ENCODE data around the gene PPIE. TPM values are rescaled to one million over a fixed set of nuclear protein-coding genes. Genes with fewer than 3 reads are reported as not detected.

The PPIE gene
- total and polyA plus RNA-seq, 2 of the 4 experiments (the other 2 are of a cell fraction) = 40.9 to 68.1 TPM

GRCh38 chr1:39757501-39757900, 18.8 kb downstream of the PPIE start:
- no TSS peak for BruUV-seq (replicated peaks)
- Histone ChIP-seq H2BK5ac (ENCODE audit: low read depth, low read length, poor library complexity, severe bottlenecking) (no peak overlapping the region), H3K9ac (ENCODE audit: low read depth, low read length) (no peak overlapping the region), H4K20me1 (ENCODE audit: insufficient read depth, low read length) (no peaks in the 10 kb centered on the region), H2AK9ac (replicated peaks; ENCODE audit: low read depth, low read length, poor library complexity) (no peak overlapping the region), H4K5ac (ENCODE audit: low read depth, low read length) (no peak overlapping the region), H3K56ac (ENCODE audit: extremely low read depth, insufficient read depth, low read length) (no peak overlapping the region), H3K4me1 (ENCODE audit: control insufficient read depth, insufficient read depth, low read length) (no peaks in the 10 kb centered on the region; the same call in 1 of the 2 replicates), H3K27me3 (ENCODE audit: control insufficient read depth, insufficient read depth, low read length) (no peaks in the 10 kb centered on the region), H3K4me3 (ENCODE audit: insufficient read depth, low read depth, low read length) (no peak overlapping the region), H3K23ac (ENCODE audit: low read depth, low read length) (no peak overlapping the region), H4K8ac (ENCODE audit: low read depth in 2 of 2, low read length in 2 of 2) (no peak overlapping the region), H4K91ac (ENCODE audit: insufficient read depth, low read depth, low read length) (no peak overlapping the region), H3K18ac (ENCODE audit: low read depth, low read length) (no peak overlapping the region), H3K9me1 (ENCODE audit: insufficient read depth, low read length) (0 out of 2 replicates have a peak, but pooled peaks cover 8% of the 10 kb centered on the region), H2BK120ac (ENCODE audit: low read depth, low read length) (no peak overlapping the region), H2BK20ac (ENCODE audit: low read depth, low read length) (no peak overlapping the region), H3K9me3 (ENCODE audit: control insufficient read depth, insufficient read depth, low read length) (no peaks in the 10 kb centered on the region), H3K4me2 (ENCODE audit: low read depth, low read length) (no peak overlapping the region), H3K36me3 (ENCODE audit: control insufficient read depth, insufficient read depth, low read length) (peaks cover 35% of the 10 kb centered on the region), H3K14ac (replicated peaks; ENCODE audit: low read depth, low read length) (no peak overlapping the region), H2BK15ac (ENCODE audit: low read depth, low read length) (no peak overlapping the region), H3K4ac (ENCODE audit: low read depth, low read length) (no peak overlapping the region), H3K27ac (ENCODE audit: insufficient read depth, low read length) (no peak overlapping the region), H3K79me1 (ENCODE audit: low read depth in 1 of 2, low read length in 2 of 2) (0 out of 4 replicates have a peak, but pooled peaks cover 0 to 3% of the 10 kb centered on the region in 2 experiments), H2AK5ac (ENCODE audit: low read depth, low read length) (no peak overlapping the region), H2AFZ (replicated peaks; ENCODE audit: low read length, poor library complexity) (peak overlapping the region; percentile 13)
- dilution Hi-C loops (cut with HindIII; ENCODE audit: low sequenced_read_pairs, unreplicated experiment) = no loop called here
- DNase-seq (no peak), ATAC-seq (ENCODE audit: low read depth) (no peak)
- intact Hi-C loops (cut with micrococcal nuclease) = no loop called here
- ChIA-PET CTCF (no interaction called here), POLR2A (ENCODE audit: unreplicated experiment) (no interaction called here)
- in situ Hi-C loops (cut with MboI; ENCODE audit: low sequenced_read_pairs) = no loop called here
- no peak for TF ChIP-seq NFE2L2 (IDR thresholded peaks at IDR 0.05; ENCODE audit: low read depth, low read length)
- TF ChIP-seq MXI1 (IDR thresholded peaks at IDR 0.05; ENCODE audit: borderline replicate concordance, low read depth, low read length) = no peak
- TF ChIP-seq CHD1 (IDR thresholded peaks at IDR 0.05; ENCODE audit: low read depth, low read length) = no peak
- TF ChIP-seq BHLHE40 (IDR thresholded peaks at IDR 0.05; ENCODE audit: low read depth, low read length) = no peak
- no peak for TF ChIP-seq RFX5 (IDR thresholded peaks at IDR 0.05; ENCODE audit: low read depth, low read length)
- no peak for TF ChIP-seq SMC3 (IDR thresholded peaks at IDR 0.05; ENCODE audit: low read depth, low read length)
- TF ChIP-seq CTCF (conservative IDR thresholded peaks at IDR 0.05; ENCODE audit: low read depth, low read length) = no peak
- TF ChIP-seq RCOR1 (IDR thresholded peaks at IDR 0.05; ENCODE audit: insufficient replicate concordance, low read length) = no peak
- TF ChIP-seq FOS (IDR thresholded peaks at IDR 0.05; ENCODE audit: low read depth, low read length) = no peak
- no peak for TF ChIP-seq USF2 (IDR thresholded peaks at IDR 0.05; ENCODE audit: low read depth, low read length)
- no peak for TF ChIP-seq MAZ (IDR thresholded peaks at IDR 0.05; ENCODE audit: borderline replicate concordance, low read depth, low read length)
- 71% methylated on average over 1 of the region's 5 CpGs; no CpG with 5 or more reads in 1 of the 2 experiments for WGBS, 2 experiments (ENCODE audit: extremely low coverage in 2 of 2, insufficient read length in 1 of 2)

Measured in IMR-90 (cell line).